Dermis blood vessel endothelial cell (primary cell): ENCODE results near the gene RTTN. TPM values are rescaled to one million over a fixed set of nuclear protein-coding genes. Genes with fewer than 3 reads are reported as not detected.
"Not testable (repeated sequence)": the region's sequence is repeated elsewhere in the genome, so short reads cannot be mapped to it uniquely, and the experiment has no call there.

Experiments used
- DNase-seq: peaks from one replicate; pipeline ENCODE4 v3.0.0; 2010
- total RNA-seq: library from RNA; depleted of rRNA; stranded (reverse); fragments of >200 nt; gene quantifications from 2 replicates; pipeline ENCODE4 v1.2.3, GENCODE V29; 2014

RTTN gene
- total RNA-seq, 1 donor from 2014 or later, result 13.1 TPM

DNA sequence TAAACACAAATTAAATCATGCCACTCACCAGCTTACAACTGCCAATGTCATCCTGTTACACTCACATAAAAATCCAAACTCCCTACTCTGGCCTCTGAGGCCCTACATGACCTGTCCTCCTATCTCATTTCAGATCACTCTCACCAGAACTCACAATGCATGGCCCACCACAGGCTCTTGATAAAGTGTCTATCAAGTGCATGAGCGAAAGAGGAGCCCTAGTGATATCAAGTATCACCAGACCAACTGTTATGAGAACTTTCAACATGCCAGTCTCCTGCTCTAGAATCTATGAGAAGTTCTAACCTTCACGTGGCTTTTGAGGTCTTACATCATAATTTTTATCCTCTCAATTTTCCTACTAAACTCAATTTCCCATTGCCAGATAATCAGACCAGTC lies 181.4 kb downstream of the RTTN start:
- DNase-seq, result no peak

DNA sequence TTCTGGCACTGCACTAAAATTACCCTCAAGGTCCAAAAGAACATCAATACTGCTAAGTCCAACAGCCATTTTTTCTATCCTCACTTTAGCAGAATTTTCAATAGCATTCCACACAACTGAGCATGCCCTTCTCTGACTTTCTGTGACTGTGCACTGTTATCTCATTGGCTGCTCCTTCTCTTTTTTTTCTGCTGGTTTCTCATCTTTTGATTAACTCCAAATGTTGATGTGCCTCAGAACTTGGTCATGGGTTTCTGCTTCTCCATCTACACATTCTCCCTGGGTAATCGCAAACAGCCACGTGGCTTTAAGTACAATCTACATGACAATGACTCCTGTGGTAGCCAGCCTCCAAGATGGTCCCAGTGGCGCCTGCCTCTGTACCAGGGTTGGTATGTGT lies 182.9 kb downstream of the RTTN start:
- DNase-seq, result no peak

DNA sequence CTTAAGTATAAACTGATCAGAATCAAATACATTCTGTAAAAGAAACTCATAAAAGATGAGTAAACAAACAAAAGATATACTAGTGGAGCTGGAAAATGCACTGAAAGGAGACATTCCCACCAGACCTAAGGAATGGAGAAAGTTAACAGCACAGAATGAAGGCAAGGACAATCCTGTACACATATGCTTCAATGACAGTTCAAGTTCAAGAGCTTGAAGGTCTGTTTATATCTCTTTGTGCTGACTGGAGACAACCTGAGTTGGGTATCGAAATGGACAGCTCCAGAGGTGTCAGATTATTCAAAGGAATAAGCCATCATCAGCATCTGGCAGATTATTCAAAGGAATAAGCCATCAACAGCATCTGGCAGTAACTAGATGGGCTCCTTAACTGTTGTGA lies 184.0 kb downstream of the RTTN start:
- DNase-seq, result no peak

GRCh38 chr18:70021043-70021442 lies 184.4 kb downstream of the RTTN start:
- no peak for DNase-seq

GRCh38 chr18:70019991-70020390 lies 185.5 kb downstream of the RTTN start:
- DNase-seq, result no peak

- DNase-seq, result no peak
These were observed 186.4 kb downstream of the RTTN start for GRCh38 chr18:70019136-70019535.

GRCh38 chr18:70015127-70015526 lies 190.4 kb downstream of the RTTN start:
- no peak for DNase-seq

GRCh38 chr18:70005580-70005979 lies 199.9 kb downstream of the RTTN start:
- DNase-seq, result no peak

- DNase-seq, result no peak
These were observed 200.8 kb downstream of the RTTN start for GRCh38 chr18:70004696-70005095.

DNA sequence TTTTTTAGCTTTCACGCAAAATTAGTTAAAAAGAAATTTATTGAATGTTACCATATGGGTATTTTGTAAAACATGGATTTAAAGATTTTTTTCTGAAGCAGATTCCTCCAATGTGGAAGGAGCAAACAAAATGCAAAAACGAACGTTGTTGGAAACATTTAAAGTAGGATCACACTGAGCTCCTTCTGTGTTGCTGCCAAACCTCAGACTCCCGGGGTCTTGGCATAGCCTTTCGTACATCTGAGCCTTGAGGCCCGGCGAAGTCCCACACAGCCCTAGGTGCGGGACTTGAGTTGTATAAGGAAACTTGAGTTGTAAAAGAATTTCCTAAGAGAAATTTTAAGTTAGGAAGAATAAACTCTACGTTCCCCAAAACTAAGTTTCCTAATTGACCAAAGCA lies 205.8 kb downstream of the RTTN start:
- DNase-seq, result no peak

- DNase-seq, result peak; percentile 6
These were observed 206.9 kb downstream of the RTTN start for GRCh38 chr18:69998523-69998987.

DNA sequence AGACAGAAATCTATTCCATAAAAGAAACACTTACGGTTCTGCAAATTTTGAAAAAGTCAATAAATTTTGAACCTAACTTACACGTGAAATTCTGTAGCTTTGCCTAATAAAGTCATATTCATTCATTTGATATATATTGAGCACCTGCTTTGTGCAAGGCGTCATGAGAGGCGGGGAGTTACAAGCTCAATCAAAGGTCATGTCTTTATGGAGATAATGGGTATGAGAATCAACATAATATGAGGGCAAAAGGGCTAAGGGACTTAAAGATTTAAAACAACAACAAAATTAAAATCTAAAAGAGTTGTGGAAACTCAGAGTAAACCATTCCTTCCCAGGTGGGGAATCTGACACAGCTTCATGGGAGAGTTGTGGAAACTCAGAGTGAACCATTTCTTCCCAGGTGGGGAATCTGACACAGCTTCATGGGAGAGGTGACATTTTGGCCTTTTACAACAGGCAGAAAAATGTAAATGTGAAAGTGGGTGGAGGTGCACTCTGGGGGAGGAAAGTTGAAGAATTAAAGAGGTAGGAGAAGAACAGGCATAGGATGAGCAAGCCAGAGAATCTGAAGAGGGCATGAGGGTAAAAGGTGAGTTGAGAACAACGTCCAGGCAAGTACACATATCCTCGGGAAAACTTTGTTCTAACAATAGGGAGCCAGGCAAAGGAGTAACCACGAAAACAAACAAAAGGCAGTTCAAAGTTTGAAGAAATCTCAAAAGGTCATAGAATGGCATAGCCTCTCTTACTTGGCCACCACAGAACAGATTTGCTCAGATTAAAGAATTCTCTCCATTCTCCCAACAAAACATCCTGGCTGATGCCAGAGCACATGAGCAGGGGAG lies 208.3 kb downstream of the RTTN start:
- DNase-seq, result no peak

DNA sequence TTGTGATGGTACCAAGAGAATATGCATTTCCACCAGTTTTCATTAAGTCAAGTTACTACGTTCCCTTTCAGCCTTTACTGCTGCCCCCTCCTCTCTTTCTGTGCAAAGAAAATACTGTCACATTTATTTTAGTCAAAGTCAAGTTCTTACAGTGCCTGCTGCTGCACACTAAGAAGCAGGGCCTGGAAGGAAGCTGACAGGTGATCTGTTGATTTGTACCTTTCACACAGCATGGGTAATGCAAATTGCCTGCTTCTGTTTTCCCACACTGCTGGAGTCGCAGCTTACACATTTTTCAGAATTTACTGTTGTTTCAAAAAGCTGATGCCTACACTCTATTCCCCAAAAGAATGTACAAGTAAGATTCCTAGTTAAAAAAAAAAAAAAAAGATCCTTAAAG lies 209.1 kb downstream of the RTTN start:
- DNase-seq, result no peak

GRCh38 chr18:69995774-69996173 lies 209.7 kb downstream of the RTTN start:
- no peak for DNase-seq

GRCh38 chr18:69992776-69993175 lies 212.7 kb downstream of the RTTN start:
- no peak for DNase-seq

DNA sequence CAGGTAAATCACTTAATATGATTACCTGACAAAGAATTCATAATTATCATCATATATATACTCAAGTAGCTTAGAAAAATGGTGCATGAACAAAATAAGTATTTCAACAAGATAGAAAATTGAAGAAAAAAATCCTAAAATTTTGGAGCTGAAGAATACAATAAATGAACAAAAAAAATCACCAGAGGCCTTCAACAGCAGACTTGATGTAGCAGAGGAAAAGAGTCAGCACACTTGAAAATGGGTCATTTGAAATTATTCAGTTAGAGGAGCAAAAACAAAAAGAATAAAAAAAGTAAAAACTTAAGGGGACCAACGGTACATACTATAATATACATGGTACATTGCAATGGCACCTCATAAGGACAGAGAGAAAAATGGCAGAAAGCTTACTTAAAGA lies 217.6 kb downstream of the RTTN start:
- DNase-seq, result no peak

DNA sequence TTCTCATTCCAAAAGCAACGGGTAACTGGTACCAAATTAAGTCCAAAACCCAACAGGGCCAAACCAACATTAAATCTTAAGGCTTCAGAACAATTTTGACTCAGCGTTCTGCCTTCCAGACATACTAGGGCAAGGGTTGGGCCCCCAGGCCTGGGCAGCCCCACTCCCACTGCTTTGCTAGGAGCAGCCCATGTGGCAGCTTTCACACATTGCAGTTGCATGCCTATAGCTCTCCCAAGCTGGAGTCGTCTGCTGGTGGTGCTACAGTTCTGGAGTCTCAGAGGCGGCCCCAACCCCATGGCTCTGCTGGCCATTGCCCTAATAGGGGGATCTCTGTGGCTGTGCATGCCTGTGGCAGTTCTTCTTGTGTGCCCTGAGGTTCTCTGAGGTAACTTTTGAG lies 220.2 kb downstream of the RTTN start:
- DNase-seq, result no peak

DNA sequence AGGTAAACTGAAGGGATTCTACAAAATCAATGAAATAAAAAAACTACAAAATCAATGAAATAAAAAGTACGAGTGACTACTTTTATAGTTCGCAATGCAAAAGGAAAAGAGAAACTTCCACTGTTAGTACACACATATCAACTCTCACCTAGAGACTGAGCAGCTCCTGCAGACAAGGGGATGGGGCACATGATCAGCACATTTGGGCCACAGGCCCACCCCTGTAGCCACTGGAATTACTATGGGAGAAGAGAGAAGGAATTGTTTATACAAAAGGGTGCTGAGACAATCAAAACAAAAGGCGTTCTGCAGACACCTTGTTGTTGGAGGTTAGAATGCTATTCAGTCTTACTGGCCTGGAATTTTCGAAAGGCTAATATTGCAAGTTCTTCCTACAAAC lies 223.1 kb downstream of the RTTN start:
- no peak for DNase-seq

DNA sequence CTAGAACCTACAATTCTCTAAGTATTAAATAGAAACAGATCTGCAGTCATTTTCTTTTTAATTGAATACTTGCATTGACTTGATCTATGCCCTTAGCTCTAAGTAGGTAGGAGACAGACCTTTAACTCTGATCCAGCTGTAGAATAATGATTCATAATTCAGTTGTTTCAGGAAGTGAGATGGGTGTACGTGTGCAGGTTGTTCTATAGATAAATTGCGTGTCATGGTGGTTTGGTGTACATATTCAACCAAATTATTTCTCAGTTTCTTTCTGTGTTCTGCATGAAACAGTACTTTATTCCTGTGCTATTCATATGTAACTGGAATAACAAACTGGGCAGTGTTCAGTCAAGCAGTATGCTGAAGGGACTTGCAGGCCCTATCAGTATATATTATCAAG lies 223.5 kb downstream of the RTTN start:
- no peak for DNase-seq

- DNase-seq, result no peak
These were observed 224.3 kb downstream of the RTTN start for GRCh38 chr18:69980982-69981804.

- no peak for DNase-seq
These were observed 225.0 kb downstream of the RTTN start for GRCh38 chr18:69980509-69980908.

- DNase-seq, result no peak
These were observed 226.5 kb downstream of the RTTN start for GRCh38 chr18:69978732-69979715.

DNA sequence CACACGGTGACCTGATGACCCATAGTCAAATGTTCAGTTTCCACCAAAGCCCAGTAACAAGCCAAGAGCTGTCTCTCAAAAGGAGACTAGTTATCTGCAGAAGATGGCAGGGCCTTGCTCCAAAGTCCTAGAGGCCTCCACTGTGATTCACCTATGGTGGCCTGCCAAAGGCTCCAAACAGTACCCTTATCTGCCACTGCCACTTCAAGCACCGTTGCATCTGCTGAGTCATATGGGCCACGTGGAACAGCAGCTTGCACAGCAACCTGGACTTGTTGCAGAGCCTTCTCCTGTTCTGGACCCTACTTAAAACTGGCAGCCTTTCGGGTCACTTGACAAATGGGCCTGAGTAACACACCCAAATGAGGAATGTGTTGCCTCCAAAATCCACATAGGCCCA lies 230.2 kb downstream of the RTTN start:
- DNase-seq, result not testable (repeated sequence)
